Nephron (organoid): ENCODE measurements around the gene LYPD1.

Source experiments
- H3K27ac Mint-ChIP-seq, 3 experiments: 2 replicates each; pipeline ENCODE4 v1.8.0; 2020; ENCODE audit warnings: mixed read lengths in 3 of 3, mild to moderate bottlenecking in 2 of 3, moderate library complexity in 1 of 3
- H3K27me3 Mint-ChIP-seq: 2 replicates; pipeline ENCODE4 v1.8.0; 2021; ENCODE audit warnings: low read depth, mild to moderate bottlenecking, moderate library complexity, mixed read lengths
- H3K36me3 Mint-ChIP-seq: 2 replicates; pipeline ENCODE4 v1.8.0; 2020; ENCODE audit warnings: low read depth, mixed read lengths
- H3K4me1 Mint-ChIP-seq: 2 replicates; pipeline ENCODE4 v1.8.0; 2020; ENCODE audit warnings: mixed read lengths
- H3K4me3 Mint-ChIP-seq, 3 experiments: 2 replicates each; pipeline ENCODE4 v1.8.0; 2020; ENCODE audit warnings: mild to moderate bottlenecking in 3 of 3, mixed read lengths in 3 of 3, moderate library complexity in 2 of 3
- H3K9me3 Mint-ChIP-seq: 2 replicates; pipeline ENCODE4 v1.8.0; 2020; ENCODE audit warnings: mixed read lengths
- TF ChIP-seq, protein P1 (sequence below), 3 experiments: fragments of 200-600 bp; sonication (generic); IDR thresholded peaks; one replicate each; pipeline ENCODE4 v1.5.0; 2021; ENCODE audit warnings: antibody characterized with exemption in 3 of 3; ENCODE audit not compliant: unreplicated experiment in 3 of 3

Gene LYPD1

DNA sequence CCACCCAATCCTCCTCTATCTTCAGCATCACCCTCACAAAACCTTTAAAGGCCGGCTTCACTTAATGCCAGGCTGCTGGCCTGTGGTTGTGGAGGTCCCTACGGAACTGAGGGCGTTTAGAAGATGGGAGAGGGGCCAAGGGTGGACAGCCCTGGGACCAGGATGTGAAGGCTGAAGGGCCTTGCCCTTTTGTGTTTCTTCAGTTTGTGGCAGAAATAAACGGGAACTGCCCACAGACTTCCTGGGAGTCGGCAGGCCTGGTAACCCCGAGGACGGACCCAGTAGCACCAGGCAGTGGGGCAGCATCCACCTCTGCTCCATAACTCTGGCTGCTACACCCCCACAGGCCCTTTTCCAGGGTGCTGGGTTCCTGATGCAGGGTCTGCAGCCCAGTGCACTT, 51.3 kb downstream of the LYPD1 start:
- Mint-ChIP-seq H3K9me3 (no peaks in the 10 kb centered on the region), H3K27me3 (peaks cover 8% of the 10 kb centered on the region), H3K27ac (no peak overlapping the region), H3K4me1 (peaks cover 11% of the 10 kb centered on the region), H3K36me3 (no peaks in the 10 kb centered on the region), H3K4me3 (no peak overlapping the region)
- TF ChIP-seq, protein P1, sequence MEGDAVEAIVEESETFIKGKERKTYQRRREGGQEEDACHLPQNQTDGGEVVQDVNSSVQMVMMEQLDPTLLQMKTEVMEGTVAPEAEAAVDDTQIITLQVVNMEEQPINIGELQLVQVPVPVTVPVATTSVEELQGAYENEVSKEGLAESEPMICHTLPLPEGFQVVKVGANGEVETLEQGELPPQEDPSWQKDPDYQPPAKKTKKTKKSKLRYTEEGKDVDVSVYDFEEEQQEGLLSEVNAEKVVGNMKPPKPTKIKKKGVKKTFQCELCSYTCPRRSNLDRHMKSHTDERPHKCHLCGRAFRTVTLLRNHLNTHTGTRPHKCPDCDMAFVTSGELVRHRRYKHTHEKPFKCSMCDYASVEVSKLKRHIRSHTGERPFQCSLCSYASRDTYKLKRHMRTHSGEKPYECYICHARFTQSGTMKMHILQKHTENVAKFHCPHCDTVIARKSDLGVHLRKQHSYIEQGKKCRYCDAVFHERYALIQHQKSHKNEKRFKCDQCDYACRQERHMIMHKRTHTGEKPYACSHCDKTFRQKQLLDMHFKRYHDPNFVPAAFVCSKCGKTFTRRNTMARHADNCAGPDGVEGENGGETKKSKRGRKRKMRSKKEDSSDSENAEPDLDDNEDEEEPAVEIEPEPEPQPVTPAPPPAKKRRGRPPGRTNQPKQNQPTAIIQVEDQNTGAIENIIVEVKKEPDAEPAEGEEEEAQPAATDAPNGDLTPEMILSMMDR (IDR thresholded peaks at IDR 0.05; ENCODE audit: unreplicated experiment in 3 of 3): no peak

DNA sequence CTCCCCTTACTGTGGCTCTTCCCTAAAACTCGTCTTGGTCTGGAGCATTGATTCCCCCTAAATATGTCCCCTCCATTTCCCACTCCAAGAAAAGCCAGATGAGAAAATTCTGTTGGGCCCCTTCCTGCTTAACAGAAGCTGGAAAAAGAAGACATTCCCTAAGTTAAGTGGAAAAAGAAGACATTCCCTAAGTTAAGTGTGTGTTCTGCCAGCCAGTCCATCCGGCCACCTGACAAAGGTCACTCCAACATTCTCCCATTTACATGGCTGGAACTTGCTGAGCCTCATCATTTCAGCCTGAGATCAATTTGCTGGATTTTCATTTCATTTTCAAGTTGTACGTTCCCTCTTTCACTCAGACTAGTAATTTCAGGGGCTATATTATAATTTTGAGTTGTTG, 52.0 kb downstream of the LYPD1 start:
- no peak overlapping the region for H3K27ac Mint-ChIP-seq
- peaks cover 8% of the 10 kb centered on the region for H3K27me3 Mint-ChIP-seq
- no peaks in the 10 kb centered on the region for H3K36me3 Mint-ChIP-seq
- TF ChIP-seq, protein P1 (IDR thresholded peaks at IDR 0.05; ENCODE audit: unreplicated experiment in 3 of 3): no peak
- H3K4me3 Mint-ChIP-seq: no peak overlapping the region
- H3K9me3 Mint-ChIP-seq: no peaks in the 10 kb centered on the region
- peaks cover 11% of the 10 kb centered on the region for H3K4me1 Mint-ChIP-seq

DNA sequence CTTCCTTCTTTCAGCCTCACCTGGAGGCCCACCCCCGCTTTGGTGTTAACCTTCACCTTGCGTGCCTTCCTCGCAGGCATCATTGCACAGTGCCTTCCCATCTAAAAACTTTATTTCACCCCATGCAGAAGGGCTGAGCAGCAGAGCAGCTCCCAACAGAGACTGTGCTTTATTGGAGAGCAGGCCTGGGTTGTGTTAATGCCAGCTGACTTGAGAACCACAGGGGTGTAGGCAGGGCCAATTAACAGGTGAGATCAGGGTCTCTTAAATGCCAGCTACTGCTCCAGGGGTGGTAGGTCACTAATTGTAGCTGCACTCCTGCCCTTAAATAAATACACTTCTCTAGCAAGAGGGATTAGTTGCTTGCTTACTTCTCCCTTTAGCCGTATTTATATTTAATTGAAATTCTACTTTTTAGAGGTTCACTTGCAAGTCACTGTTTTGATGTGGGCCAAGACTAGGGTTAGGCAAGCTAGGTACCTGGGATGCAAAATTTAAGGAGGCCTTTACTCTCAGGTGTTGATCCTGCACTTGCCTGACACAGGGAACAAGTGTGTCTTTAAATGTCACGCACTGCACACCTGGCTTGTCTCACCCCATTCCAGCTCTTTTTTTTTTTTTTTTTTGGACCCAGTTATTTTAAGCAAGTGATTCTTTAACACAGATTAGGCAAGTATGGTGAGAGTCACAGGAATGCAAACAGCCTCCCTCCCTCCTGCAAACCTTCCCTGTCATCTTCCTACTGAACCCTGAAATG, 54.5 kb downstream of the LYPD1 start:
- Mint-ChIP-seq H3K27me3 (peaks cover 3% of the 10 kb centered on the region), H3K4me3 (no peak overlapping the region), H3K27ac (no peak overlapping the region), H3K9me3 (no peaks in the 10 kb centered on the region), H3K36me3 (no peaks in the 10 kb centered on the region), H3K4me1 (peaks cover 11% of the 10 kb centered on the region)
- TF ChIP-seq, protein P1 (IDR thresholded peaks at IDR 0.05; ENCODE audit: unreplicated experiment in 3 of 3): no peak

DNA sequence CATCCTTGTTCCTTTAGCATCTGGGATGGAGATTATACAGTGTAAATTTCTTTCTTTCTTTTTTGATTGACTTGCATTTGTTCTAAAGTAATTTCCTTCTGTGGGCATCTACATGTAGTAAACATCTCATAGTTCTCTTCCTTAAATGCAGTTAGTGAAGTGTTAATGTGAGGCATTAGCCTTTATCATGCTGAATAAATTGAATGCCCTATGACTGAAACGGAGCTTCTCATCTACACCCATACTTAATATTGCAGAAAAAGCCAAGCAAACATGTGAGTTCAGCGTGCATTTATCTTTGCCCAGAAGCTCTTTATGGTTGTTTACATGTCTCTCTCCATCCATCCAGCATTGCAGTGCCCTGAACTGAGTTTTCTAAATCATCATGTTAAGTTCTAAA, 58.3 kb downstream of the LYPD1 start:
- H3K36me3 Mint-ChIP-seq: no peaks in the 10 kb centered on the region
- peaks cover 7% of the 10 kb centered on the region for H3K27me3 Mint-ChIP-seq
- no peak overlapping the region for H3K27ac Mint-ChIP-seq
- H3K9me3 Mint-ChIP-seq: no peaks in the 10 kb centered on the region
- TF ChIP-seq, protein P1 (IDR thresholded peaks at IDR 0.05; ENCODE audit: unreplicated experiment in 3 of 3): no peak
- peaks cover 14% of the 10 kb centered on the region for H3K4me1 Mint-ChIP-seq
- no peak overlapping the region for H3K4me3 Mint-ChIP-seq

DNA sequence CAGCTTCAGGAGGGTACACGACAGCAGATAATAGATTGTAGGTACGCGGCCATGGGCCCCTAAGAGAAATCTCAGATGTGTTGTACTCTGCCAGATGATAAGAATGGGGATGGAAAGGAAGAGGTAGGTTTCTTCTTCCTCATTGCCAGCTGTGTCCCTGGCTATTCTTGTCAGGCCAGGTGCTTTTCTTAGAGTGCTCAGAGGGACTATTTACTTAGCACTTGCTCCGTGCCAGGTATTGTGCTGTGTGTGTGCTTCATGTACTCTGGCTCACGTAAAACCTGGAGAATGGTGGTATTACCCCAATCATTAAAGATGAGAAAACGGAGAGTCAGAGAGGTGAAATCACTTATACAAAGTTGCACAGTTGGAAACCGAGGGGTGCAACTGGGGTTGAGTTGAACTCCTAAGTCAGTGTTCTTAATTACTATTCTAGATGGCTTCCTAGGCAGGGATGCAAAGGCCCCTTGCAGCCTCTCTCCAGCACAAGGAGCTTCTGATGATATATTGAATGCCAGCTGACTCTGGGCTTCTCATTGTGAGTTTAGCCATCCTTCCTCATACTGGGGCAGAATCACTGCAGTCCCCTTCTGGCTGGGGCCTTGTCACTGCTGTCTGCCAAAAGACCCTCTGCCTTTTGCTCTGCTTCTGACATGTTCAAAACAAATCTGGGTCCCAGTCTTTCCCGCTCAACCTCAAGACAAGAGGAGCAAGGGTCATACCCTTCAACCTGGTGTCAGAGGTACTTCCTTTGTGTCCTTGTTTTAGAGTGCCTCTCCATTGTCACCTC, 60.7 kb downstream of the LYPD1 start:
- TF ChIP-seq, protein P1 (IDR thresholded peaks at IDR 0.05; ENCODE audit: unreplicated experiment in 3 of 3): no peak
- Mint-ChIP-seq H3K9me3 (no peaks in the 10 kb centered on the region), H3K4me3 (no peak overlapping the region), H3K27ac (no peak overlapping the region), H3K36me3 (no peaks in the 10 kb centered on the region), H3K4me1 (peaks cover 13% of the 10 kb centered on the region), H3K27me3 (peaks cover 11% of the 10 kb centered on the region)
